ENCODE measurements around the gene ADCK2. TPM values are rescaled to one million over a fixed set of nuclear protein-coding genes. Genes with fewer than 3 reads are reported as not detected.
"Not testable (repeated sequence)": the region's sequence is repeated elsewhere in the genome, so short reads cannot be mapped to it uniquely, and the experiment has no call there.

ADCK2 gene
- total and polyA plus RNA-seq, 10 of the 15 experiments (the other 5 are each of a cell fraction or from before 2014, with no cell fraction given) = 0.52 to 19.4 (median 13.1) TPM

- TF ChIP-seq PRDM15 (CRISPR knock-in tag; IDR thresholded peaks at IDR 0.05) = no peak
- 0 out of 3 replicates have a peak, but pooled peaks have one; percentile 40 for TF ChIP-seq POU2F2 (IDR thresholded peaks at IDR 0.05; ENCODE audit: borderline replicate concordance, low read depth, low read length)
- no peak for TF ChIP-seq BRCA1 (IDR thresholded peaks at IDR 0.05; ENCODE audit: low read depth, low read length)
Measured at GRCh38 chr7:140676306-140676705, 3.6 kb downstream of the ADCK2 start (continued).

- Histone ChIP-seq H3K4me2 (ENCODE audit: control insufficient read depth, insufficient read depth) (peak overlapping the region; percentile 98; the same call in 1 of the 2 replicates), H3K4me1 (ENCODE audit: control insufficient read depth, insufficient read depth, low read length) (peaks cover 39% of the 10 kb centered on the region)
- ChIA-PET CTCF (interaction anchor here (0.5 to 5.6 kb wide), 11 partner anchors 15 to 1288 kb away, joined by 3 to 88 read pairs (median 14); partner anchors contain the start of gene MRPS33), POLR2A (interaction anchor here (1.0 to 2.4 kb wide), 3 partner anchors 19 to 342 kb away, joined by 3 to 11 read pairs (median 5); partner anchors contain the start of gene NDUFB2), RAD21 (ENCODE audit: unreplicated experiment) (interaction anchor here (1.0 to 3.5 kb wide), 6 partner anchors 21 to 338 kb away, joined by 3 to 23 read pairs (median 8); partner anchors contain the start of gene MRPS33), SMC1A (ENCODE audit: uncharacterized antibody, unreplicated experiment) (interaction anchor here (0.8 to 4.8 kb wide), 11 partner anchors 9 to 866 kb away, joined by 3 to 57 read pairs (median 4); partner anchors contain the start of gene MRPS33)
- not testable (repeated sequence) for FAIRE-seq; H3K79me2 ChIP-seq (ENCODE audit: control insufficient read depth, insufficient read depth, low read length); H4K20me1 ChIP-seq (ENCODE audit: control insufficient read depth, insufficient read depth); H2AFZ ChIP-seq (ENCODE audit: control insufficient read depth, low read depth, low read length); DNase-seq (ENCODE audit: low read depth, low spot score); ATAC-seq; H3K27me3 ChIP-seq (replicated peaks in 1 of 2; ENCODE audit: control insufficient read depth in 2 of 2, insufficient read depth in 2 of 2, low read length in 1 of 2); H3K27ac ChIP-seq (ENCODE audit: control insufficient read depth, insufficient read depth); BruUV-seq (replicated peaks); H3K36me3 ChIP-seq (ENCODE audit: control insufficient read depth in 2 of 2, insufficient read depth in 2 of 2, low read length in 1 of 2); H3K4me3 ChIP-seq; H3K9ac ChIP-seq (ENCODE audit: control insufficient read depth, insufficient read depth, low read length); H3K9me3 ChIP-seq (replicated peaks; ENCODE audit: control insufficient read depth, insufficient read depth, low read length)
- intact Hi-C loops (cut with micrococcal nuclease; ENCODE audit: unreplicated experiment) = loop anchor here (1.0 to 5.0 kb wide), 2 partner anchors 19 to 245 kb away; partner anchors contain the start of genes BRAF and NDUFB2
- in situ Hi-C loops (cut with MboI) = loop anchor here (10.0 kb wide), 1 partner anchor 338 kb away; the partner anchor contains the start of gene MRPS33
- 92% methylated on average over 11 of the region's 11 CpGs for WGBS (ENCODE audit: insufficient coverage, insufficient replicate concordance, low lambda C conversion rate, missing lambda C conversion rate)
Measured at GRCh38 chr7:140676956-140677355, 4.2 kb downstream of the ADCK2 start.

Data from GM12878 (cell line).